ENCODE results near the gene ZNF155. TPM values are rescaled to one million over a fixed set of nuclear protein-coding genes. Genes with fewer than 3 reads are reported as not detected.

Gene ZNF155
- total RNA-seq, 1 donor from 2014 or later, result 6.8 TPM

- intact Hi-C loops (cut with micrococcal nuclease), result loop anchor here (1.0 kb wide), 7 partner anchors 19 to 209 kb away; partner anchors contain the start of genes ZNF155, ZNF222, ZNF225 and ZNF227
Observed at GRCh38 chr19:44002566-44003460, 18.8 kb downstream of the ZNF155 start, which contains the start of gene ZNF230. TSS of gene ZNF230 (plus strand) at chr19:44002957. CDS start at chr19:44007079, 4,122 bp downstream.

GRCh38 chr19:44003461-44004009 is 19.5 kb downstream of the ZNF155 start:
- intact Hi-C loops (cut with micrococcal nuclease), result no loop called here

- intact Hi-C loops (cut with micrococcal nuclease), result no loop called here
Observed at GRCh38 chr19:44005973-44006372, 22.0 kb downstream of the ZNF155 start.

GRCh38 chr19:44007473-44007872 is 23.5 kb downstream of the ZNF155 start:
- intact Hi-C loops (cut with micrococcal nuclease), result no loop called here

GRCh38 chr19:44010468-44010867 is 26.5 kb downstream of the ZNF155 start:
- intact Hi-C loops (cut with micrococcal nuclease), result no loop called here

GRCh38 chr19:44019498-44019897 is 35.5 kb downstream of the ZNF155 start:
- intact Hi-C loops (cut with micrococcal nuclease), result no loop called here

- intact Hi-C loops (cut with micrococcal nuclease), result no loop called here
Observed at GRCh38 chr19:44021221-44021620, 37.2 kb downstream of the ZNF155 start.

- intact Hi-C loops (cut with micrococcal nuclease), result loop anchor here (1.0 kb wide), 4 partner anchors 23 to 90 kb away; partner anchors contain the start of genes ZNF155, ZNF230, ZNF284 and ZNF45
Observed at GRCh38 chr19:44024900-44025216, 40.9 kb downstream of the ZNF155 start.

GRCh38 chr19:44025217-44025936 is 41.4 kb downstream of the ZNF155 start, which contains the start of gene ZNF222:
TSS of gene ZNF222 (plus strand) at chr19:44025379. CDS start at chr19:44025437, 58 bp downstream.
- intact Hi-C loops (cut with micrococcal nuclease), result loop anchor here (1.0 kb wide), 4 partner anchors 23 to 90 kb away; partner anchors contain the start of genes ZNF155, ZNF230, ZNF284 and ZNF45

- intact Hi-C loops (cut with micrococcal nuclease), result no loop called here
Observed at GRCh38 chr19:44026622-44027021, 42.6 kb downstream of the ZNF155 start.

GRCh38 chr19:44032001-44032610 is 48.1 kb downstream of the ZNF155 start:
- intact Hi-C loops (cut with micrococcal nuclease), result no loop called here

GRCh38 chr19:44042147-44042546 is 58.2 kb downstream of the ZNF155 start:
- intact Hi-C loops (cut with micrococcal nuclease), result no loop called here

Other genes with a start within 250 kb of the ZNF155 start
- 71.9 and 73.9 TPM in 2 replicates for gene SMG9, start 229.2 kb upstream of the ZNF155 start, total RNA-seq
- 36.9 and 39.9 TPM in 2 replicates for gene KCNN4, start 203.2 kb upstream of the ZNF155 start, total RNA-seq
- gene LYPD5, start 181.7 kb upstream of the ZNF155 start, total RNA-seq, result 0.45 and 0.57 TPM in 2 replicates
- 6.9 and 7.8 TPM in 2 replicates for gene ZNF283, start 156.9 kb upstream of the ZNF155 start, total RNA-seq
- gene ZNF404, start 100.2 kb upstream of the ZNF155 start, total RNA-seq, result 1.2 and 1.5 TPM in 2 replicates
- 13.9 and 14.4 TPM in 2 replicates for gene ZNF45, start 48.9 kb upstream of the ZNF155 start, total RNA-seq
- 0.75 and 0.77 TPM in 2 replicates for gene ZNF221, start 33.0 kb upstream of the ZNF155 start, total RNA-seq
- 3.7 and 5.5 TPM in 2 replicates for gene ZNF230, start 18.8 kb downstream of the ZNF155 start, total RNA-seq
- 2.0 and 2.7 TPM in 2 replicates for gene ZNF222, start 41.2 kb downstream of the ZNF155 start, total RNA-seq
- gene ZNF223, start 67.8 kb downstream of the ZNF155 start, total RNA-seq, result 0.25 and 0.27 TPM in 2 replicates
- gene ZNF284, start 88.0 kb downstream of the ZNF155 start, total RNA-seq, result 1.4 and 2.0 TPM in 2 replicates
- gene ZNF224, start 110.2 kb downstream of the ZNF155 start, total RNA-seq, result 31.4 and 33.8 TPM in 2 replicates
- 4.3 and 5.4 TPM in 2 replicates for gene ZNF225, start 129.2 kb downstream of the ZNF155 start, total RNA-seq
- gene ZNF234, start 157.4 kb downstream of the ZNF155 start, total RNA-seq, result 11.1 and 12.6 TPM in 2 replicates
- 13.7 and 14.2 TPM in 2 replicates for gene ZNF226, start 180.9 kb downstream of the ZNF155 start, total RNA-seq
- 24.8 and 26.3 TPM in 2 replicates for gene ZNF227, start 228.3 kb downstream of the ZNF155 start, total RNA-seq